HS-5 (cell line): Measurements from ENCODE around the gene HRC.
"Not testable (repeated sequence)": the region's sequence is repeated elsewhere in the genome, so short reads cannot be mapped to it uniquely, and the experiment has no call there.

Experiments used
- DNase-seq: peaks from one replicate; pipeline ENCODE4 v3.0.0-alpha.2; 2012; ENCODE audit warnings: low read depth

HRC gene

DNA sequence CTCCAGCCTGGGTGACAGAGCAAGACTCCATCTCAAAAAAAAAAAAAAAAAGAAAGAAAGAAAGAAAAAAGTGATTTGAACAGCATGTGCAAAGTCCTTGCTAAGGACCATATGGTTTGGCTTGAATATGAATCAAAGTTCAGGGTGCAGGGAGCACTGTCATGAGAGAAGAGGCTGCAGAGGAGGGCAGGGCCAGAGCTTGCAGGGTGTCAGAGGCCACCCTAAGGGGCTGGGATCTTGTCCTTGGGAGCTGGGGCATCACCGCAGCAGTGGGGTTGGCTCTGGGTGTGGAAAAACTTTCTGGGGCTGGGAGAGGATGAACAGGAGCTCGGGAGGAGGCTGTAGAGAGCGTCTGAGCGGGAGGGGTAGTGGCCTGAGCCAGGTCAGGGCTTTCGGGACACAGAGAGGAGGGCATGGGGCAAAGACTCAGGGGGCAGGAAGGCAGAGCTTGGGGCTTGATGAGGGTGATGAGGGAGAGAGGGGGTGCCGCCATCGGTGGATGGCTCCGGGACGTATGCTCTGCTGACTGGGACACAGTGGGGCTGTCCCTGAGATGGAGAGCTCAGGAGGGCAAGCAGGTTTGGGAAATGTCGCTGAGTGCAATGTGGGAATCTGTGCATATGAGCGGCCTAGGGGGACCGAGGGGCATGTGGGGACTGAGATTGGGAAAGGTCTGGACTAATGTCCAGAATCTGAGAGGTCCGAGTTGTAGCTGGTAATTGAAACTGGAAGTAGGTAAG, 5.4 kb upstream of the HRC start:
- DNase-seq = no peak

GRCh38 chr19:49157445-49158224, 2.4 kb upstream of the HRC start, which contains the start of gene TRPM4:
Gene TRPM4 (plus strand): TSS chr19:49157792. CDS start chr19:49157867, 75 bp downstream.
- no peak for DNase-seq

- DNase-seq = no peak
Measured at GRCh38 chr19:49155820-49156346, 687 bp upstream of the HRC start.

DNA sequence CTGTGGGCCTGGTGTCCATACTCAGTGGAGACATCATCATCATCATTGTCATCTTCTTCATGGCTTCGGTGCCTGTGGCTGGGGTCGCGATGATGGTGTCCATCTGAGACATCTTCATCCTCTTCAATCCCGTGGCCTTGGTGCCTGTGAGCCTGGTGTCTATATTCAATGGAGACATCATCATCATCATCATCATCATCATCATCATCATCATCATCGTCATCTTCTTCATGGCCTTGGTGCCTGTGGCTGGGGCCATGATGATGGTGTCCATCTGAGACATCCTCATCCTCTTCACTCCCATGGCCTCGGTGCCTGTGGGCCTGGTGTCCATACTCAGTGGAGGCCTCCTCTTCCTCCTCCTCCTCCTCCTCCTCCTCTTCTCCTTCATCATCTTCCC, 917 bp downstream of the HRC start:
- DNase-seq = no peak

- DNase-seq = no peak
Measured at GRCh38 chr19:49153167-49153809, 1.9 kb downstream of the HRC start.

DNA sequence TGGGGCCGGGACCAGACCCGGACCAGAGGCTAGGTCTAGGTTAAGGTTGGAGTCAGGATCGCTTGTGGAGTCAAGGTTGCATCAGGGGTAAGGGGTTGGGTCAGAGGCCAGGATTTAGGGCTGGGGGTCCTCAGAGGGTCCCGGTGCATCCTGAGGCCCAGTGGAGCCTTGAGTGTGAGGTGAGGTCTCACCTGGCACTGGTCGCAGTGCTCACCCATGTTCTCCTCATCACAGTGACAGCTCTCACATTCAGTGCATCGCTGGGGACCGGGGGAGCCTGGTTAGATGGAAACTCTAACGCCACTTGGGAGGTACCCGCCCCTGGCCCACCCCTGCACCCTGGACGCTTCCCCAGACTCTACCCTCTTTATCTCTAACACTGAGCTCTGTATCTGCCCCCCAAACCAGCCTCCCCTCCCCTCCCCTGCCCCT, 3.1 kb downstream of the HRC start:
- DNase-seq = no peak

- DNase-seq = no peak
Measured at GRCh38 chr19:49151267-49152118, 3.7 kb downstream of the HRC start.

DNA sequence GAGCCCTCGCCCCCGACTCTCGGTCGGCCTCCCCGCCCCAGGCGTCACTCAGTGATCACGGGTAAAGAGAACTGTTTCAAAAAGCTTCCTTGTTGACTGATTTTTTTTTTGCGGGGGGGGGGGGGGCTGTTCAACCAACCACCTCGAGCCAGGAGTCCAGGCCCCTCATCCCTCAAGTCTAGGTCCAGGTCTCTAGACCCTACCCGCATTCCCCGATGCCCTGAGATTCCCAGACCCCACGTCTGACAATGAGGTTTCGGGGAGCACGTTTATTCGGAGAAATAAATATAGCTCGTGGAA, 4.3 kb downstream of the HRC start:
- no peak for DNase-seq

DNA sequence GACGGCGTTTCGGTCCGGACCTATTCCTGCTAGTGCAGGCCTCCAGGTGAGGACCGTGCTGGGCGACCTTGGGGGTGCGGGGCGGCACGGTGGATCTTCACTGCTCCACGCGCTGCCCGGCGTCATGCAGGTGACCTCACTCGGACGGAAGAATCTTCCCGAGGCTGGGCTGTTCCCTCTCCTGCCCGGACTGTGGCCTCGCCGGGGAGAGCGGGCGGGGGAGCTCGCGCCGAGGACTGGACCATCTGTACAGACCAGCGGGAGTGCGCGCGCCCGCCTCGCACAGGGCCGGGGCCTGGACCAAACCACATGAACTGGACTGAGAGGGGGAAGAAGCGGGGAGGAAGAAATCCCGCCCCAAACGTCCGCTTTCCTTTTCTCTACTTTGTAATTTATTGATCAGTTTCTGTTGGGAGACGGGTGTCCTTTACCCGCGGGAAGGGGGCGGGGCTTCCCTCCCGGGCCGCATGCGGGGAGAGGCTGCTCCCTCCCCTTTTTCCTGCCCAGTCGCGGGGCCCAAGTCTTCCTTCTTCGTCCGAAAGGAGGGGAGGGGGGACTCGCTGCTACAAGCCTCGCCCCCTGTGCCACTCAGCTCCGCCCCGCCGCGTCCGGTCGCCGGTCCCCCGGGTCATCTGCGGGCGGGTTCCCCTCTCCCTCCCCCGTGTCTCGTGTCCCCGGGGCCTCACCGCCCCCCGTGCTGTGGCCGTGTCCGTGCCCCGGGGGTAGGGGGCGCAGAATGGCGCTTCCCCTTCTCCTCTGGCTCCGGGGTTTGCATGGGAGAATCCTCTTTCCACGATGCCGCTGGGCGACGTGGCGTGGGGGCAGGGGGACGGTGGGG, 4.9 kb downstream of the HRC start:
- peak; percentile 49 for DNase-seq

DNA sequence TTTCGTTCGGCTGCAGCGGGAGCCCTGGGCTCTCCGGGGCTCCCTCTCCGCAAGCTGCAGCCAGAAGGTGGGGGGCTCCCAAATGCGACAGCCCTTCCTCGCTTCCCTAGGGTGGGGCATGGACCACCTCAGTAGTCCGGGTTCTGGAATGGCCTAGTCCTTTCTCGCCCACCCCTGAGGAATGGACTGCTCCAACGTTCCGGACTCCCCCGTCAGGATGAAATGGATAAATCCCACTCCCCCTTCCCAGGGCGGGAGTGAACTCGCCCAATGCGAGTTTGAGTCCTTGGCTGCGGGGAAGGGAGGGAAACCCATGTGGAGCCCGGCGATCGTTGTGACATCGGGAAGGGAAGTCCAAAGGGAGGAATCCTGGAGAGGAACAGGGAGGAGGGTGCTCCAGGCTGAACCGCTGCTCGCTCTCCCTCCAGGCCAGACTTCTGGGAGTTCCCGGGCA, 5.5 kb downstream of the HRC start:
- DNase-seq = peak; percentile 61

DNA sequence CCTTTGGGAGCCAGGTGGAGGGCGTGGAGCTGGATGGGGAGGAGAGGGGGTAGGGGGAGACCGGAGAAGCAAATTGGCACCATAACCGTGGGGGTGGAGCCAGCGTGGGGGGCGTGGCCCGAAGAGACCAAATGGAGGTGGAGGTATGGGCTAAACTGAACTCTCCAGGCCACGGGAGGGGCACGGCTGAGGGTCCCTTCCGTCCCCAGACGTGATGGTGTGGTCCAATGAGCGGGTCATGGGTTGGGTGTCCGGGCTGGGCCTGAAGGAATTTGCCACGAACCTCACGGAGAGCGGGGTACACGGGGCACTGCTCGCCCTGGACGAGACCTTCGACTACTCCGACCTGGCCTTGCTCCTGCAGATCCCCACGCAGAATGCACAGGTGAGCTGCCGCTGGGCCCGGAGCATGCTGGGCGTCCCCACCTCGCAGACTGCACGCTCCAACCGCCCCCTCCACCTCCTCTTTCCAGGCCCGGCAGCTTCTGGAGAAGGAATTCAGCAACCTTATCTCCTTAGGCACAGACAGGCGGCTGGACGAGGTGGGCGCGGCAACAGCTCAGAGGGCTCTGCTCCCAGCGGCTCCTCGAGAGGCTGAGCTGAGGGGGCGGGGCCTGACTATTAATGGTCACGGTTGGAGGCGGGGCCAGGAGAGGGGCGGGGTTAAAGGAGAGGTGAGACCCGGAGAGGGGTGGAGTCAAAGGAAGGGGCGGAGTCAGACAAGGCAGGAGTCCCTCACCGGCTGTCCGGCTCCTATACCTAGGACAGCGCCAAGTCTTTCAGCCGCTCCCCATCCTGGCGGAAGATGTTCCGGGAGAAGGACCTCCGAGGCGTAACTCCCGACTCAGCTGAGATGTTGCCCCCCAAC, 6.2 kb downstream of the HRC start:
- peak; percentile 69 for DNase-seq

DNA sequence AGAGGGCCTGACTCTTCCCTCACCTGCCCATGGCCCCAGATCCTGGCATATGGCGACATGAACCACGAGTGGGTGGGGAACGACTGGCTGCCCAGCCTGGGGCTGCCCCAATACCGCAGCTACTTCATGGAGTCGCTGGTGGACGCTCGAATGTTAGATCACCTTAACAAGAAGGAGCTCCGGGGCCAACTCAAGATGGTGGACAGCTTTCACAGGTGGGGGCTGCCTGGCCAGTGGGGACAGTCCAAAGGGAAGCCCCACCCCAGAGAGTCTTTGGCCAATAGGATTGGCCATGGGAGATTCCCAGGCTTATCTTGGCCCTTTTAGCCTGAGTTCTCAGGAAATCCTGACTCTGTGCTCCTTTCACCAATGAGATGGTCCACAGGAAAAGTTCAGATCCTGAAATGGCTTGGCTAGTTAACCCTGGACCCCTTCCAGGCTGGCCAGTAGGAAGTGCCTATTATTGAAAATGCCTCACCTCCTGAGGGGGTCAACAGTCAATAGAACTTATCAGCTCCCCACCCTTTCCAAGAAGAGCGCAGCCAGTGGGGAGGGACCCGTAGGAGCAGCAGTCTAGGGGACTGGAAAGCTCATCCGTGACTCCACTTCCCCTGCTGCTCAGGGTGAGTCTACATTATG, 7.0 kb downstream of the HRC start:
- DNase-seq = no peak

DNA sequence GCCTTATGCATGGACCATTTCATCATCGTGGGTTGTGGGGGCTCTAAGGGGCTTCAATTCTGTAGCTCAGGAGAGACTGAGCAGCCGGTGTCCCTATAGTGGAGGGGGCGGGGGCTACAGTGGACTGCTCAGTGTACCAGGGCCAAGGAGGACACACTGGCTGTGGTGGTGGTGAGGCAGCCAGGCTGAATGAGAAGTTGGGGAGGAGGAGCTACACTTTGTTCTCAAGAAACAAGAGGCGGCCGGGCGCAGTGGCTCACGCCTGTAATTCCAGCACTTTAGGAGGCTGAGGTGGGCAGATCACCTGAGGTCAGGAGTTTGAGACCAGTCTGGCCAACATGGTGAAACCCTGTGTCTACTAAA, 8.8 kb downstream of the HRC start:
- not testable (repeated sequence) for DNase-seq

DNA sequence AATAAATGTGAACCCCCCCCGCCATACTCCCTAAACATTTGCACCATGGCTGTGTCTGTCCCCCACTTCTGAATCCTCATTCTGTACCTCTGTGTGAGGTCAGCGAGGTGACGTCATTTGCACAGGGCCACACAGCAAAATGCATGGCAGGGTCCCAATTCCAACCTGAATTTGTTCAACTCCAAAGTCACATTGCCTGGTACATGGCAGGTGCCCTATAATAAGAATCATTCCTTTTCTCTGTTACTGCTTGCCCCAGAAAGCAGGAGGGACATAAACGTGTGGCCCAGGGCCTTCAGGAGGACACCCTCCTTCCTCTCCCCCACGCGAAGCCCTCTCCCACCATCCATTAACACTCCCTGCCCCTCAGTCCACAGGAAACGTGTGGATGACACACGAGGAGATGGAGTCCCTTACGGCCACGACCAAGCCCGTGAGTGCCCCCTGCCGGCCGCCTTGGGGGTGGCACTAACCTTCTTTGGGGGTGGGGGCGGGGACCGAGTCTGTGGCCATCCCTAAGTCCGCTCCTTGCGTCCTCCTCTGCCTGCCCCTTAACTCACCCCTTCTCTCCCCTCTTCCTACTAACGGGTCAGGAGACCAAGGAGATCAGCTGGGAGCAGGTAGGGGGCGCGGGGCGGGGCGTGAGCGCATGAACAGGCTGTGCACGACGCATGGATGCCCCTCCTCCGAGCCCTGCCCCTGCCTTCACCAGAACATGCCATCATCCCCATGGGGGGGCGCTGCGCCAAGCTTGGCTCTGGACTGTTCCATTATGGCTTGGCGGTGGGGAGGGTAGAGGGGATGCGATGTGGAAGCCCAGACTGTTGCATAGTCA, 9.4 kb downstream of the HRC start:
- DNase-seq = no peak

DNA sequence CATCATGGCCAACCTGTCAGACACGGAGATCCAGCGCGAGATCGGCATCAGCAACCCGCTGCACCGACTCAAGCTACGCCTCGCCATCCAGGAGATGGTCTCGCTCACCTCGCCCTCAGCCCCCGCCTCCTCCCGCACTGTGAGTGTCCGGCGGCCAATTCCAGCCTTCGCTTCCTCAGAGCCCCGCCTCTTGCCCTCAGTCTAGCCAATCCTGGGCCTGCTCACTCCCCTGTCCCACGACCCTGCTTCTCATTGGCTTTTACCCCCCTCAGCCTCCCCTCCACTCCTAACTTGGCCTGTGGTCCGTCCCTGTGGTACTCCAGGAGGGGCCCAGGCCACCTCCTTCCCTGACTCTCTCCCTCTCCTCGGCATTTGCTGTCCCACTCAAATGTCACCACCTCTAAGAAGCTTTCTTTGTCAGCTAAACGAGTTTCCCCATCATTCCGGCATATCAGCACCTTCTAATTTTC, 12.3 kb downstream of the HRC start:
- DNase-seq = peak; percentile 56

DNA sequence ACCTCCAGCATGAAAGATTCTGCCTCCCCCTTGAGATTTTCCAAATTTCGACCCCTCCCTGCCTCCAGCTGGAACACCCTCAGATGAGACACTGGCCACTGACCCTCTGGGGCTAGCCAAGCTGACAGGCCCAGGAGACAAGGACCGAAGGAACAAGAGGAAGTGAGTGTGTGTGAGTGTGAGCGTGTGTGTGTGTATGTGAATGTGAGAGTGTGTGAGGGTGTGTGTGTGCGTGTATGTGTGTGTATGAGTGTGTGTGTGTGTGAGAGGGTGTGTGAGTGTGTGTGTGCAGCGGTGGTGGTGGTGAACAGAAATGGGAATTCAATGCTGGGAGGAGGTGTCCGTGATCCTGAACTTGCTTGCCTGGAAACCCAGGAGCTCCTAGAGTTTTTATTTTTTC, 13.8 kb downstream of the HRC start:
- no peak for DNase-seq

GRCh38 chr19:49140951-49141350, 14.2 kb downstream of the HRC start:
- DNase-seq = no peak

GRCh38 chr19:49136771-49137171, 18.4 kb downstream of the HRC start:
- no peak for DNase-seq
